OCI-LY7 (cell line): ENCODE results near the gene GMEB2.

Experiments
- CTCF ChIP-seq: fragments of 200-600 bp; sonication (generic); conservative IDR thresholded peaks from 2 replicates; pipeline ENCODE4 v1.5.1; 2014; ENCODE audit warnings: mild to moderate bottlenecking, antibody characterized with exemption, low read length, moderate library complexity, mixed read lengths
- EZH2phosphoT487 ChIP-seq: fragments of 200-600 bp; sonication (generic); IDR thresholded peaks from 2 replicates; pipeline ENCODE4 v1.6.1; 2018; ENCODE audit warnings: low read depth, borderline replicate concordance, mild to moderate bottlenecking, mixed run types, antibody characterized with exemption, low read length, moderate library complexity, mixed read lengths

- no peak for TF ChIP-seq CTCF
- no peak for TF ChIP-seq EZH2phosphoT487
Observed at GRCh38 chr20:63591147-63591533, 35.8 kb downstream of the GMEB2 start.
